ENCODE measurements around the gene FABP7.

GRCh38 chr6:122801397-122801796 is 21.9 kb downstream of the FABP7 start:
- TF ChIP-seq CTCF (IDR thresholded peaks at IDR 0.05) (no peak), POLR2AphosphoS5 (IDR thresholded peaks at IDR 0.05) (no peak), EP300 (IDR thresholded peaks at IDR 0.05) (no peak)

All from upper lobe of left lung (tissue), 4 donors.